NCI-H1436 (cell line): Measurements from ENCODE around the gene FUT8.
"Not testable (repeated sequence)": the region's sequence is repeated elsewhere in the genome, so short reads cannot be mapped to it uniquely, and the experiment has no call there.

Experiments
- DNase-seq: peaks from one replicate; lab custom pipeline; 2025; lab: John Stamatoyannopoulos, UW

The FUT8 gene

DNA sequence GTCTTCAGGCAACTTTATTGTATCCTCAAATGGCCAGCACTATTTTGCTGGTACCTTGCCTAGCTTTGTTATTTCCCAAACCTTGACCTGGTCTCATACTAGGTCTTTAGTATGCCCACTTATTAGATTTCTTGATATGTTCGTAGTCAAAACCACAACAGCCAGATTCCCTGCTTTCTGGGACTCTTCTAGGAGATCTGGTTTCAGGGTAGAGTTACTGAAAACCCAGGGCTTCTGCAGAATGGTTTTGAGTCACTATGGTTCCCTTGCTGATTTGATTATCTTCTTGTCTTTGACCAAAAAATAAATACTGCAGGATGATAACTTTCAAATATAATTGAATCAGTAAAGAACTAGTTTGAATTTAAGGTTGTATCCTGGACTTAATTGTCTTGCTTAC, 211.2 kb downstream of the FUT8 start:
- DNase-seq: no peak

GRCh38 chr14:65627315-65627714, 214.8 kb downstream of the FUT8 start:
- DNase-seq: no peak

GRCh38 chr14:65628664-65629063, 216.1 kb downstream of the FUT8 start:
- DNase-seq: no peak

GRCh38 chr14:65631040-65631439, 218.5 kb downstream of the FUT8 start:
- DNase-seq: no peak

- no peak for DNase-seq
Observed at GRCh38 chr14:65632487-65632886, 220.0 kb downstream of the FUT8 start.

DNA sequence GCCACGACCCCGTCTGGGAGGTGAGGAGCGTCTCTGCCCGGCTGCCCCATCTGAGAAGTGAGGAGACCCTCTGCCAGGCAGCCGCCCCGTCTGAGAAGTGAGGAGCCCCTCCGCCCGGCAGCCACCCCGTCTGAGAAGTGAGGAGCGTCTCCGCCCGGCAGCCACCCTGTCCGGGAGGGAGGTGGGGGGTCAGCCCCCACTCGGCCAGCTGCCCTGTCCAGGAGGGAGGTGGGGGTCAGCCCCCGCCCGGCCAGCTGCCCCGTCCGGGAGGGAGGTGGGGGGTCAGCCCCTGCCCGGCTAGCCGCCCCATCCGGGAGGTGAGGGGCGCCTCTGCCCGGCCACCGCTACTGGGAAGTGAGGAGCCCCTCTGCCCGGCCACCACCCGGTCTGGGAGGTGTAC, 221.1 kb downstream of the FUT8 start:
- DNase-seq: not testable (repeated sequence)

DNA sequence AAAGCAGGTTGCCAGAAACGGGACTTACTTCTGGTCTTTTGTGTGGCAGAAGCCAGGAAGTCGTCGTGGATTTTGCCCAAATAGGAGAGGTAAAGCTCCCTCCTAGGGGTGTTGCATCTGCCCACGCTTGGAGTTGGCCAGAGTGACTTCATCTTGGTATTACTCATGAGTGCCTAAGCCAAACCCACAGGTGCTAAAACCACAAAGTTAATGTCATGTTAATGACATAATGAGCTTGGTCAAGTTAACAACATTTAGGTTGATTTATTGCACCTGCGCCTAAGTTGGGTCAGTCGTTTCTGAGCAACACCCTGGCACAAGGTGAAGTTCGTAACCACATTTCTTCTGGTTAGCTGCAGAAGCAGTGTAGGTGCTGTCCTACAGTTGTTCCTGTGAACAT, 225.2 kb downstream of the FUT8 start:
- DNase-seq: no peak

- DNase-seq: no peak
Observed at GRCh38 chr14:65639216-65639615, 226.7 kb downstream of the FUT8 start.

DNA sequence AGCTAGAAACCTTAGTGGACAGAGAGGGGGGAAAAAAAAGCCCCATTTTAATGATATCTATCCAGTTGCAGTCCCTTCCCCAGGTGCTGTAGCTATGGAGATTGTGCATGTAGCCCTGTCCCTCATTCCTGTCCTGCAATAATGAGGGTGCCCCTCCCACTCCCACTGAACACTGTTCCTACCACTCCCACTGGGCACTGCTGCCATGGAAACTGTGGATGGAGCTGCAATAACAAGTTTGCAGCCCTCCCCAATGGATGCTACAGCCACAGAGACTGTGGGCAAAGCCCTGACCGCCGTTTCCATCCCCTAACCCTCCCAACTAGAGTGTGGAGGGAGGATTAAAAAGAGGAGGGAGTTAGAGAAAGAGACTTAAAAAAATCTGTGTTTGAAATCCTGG, 238.3 kb downstream of the FUT8 start:
- DNase-seq: no peak

DNA sequence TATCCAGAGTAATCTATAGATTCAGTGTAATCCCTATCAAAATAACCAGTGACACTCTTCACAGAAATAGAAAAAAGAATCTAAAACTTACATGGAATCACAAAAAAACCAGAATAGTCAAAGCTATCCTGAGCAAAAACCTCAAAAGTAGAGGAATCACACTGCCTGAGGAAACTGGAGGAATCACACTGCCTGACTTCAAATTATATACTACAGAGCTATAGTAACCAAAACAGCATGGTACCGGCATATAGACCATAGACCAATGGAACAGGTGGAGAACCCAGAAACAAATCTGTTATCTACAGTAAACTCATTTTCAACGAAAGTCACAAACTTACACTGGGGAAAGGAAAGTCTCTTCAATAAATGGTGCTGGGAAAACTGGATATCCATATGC, 244.0 kb downstream of the FUT8 start:
- no peak for DNase-seq

GRCh38 chr14:65658202-65658601, 245.7 kb downstream of the FUT8 start:
- no peak for DNase-seq

DNA sequence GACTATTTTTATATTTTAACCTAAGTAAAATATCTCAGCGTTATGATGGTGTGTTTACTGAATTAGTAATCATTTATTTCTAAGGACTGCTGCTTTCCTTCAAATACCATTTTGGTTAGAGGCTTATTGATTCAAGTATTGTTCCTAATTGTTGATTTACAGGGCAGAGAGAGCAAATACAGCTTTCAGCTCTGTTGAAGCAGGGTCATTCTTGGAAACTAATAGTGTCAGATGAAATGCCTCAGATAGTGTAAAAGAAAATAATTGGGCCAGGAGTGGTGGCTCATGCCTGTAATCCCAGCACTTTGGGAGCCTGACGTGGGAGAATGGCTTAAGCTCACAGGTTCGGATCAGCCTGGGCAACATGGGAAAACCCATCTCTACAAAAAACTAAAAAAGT, 249.3 kb downstream of the FUT8 start:
- no peak for DNase-seq

- no peak for DNase-seq
Observed at GRCh38 chr14:65664436-65664835, 251.9 kb downstream of the FUT8 start.

DNA sequence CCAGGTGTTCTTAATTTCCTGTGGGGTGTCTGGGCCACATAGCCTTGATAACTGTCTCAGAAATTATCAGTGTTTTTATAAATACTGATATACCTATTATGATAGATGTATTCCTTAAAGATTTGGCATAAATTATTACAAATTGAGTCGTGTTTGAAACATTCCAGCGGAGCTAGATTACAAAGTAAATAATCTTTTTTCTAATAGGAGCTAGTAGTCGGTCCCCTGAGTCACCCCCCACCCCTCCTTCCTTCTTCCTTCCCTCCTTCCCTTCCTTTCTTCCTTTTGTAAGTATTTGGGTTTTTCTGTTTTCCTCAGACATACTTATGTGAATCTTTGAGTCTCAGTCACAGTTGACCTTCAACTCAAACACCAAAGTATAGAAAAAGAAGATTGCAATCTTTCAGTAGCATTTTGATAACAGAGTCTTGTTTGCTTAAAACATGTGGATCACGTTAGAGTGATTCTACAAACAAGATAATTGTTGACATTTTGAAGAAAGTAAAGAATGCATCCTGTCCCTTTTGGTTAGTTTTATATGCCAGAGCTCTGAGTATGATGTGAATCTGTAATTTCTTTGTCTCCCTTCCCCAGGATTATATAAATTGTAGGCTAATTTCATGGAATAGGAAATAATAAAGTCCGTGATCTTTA, 264.0 kb downstream of the FUT8 start:
- no peak for DNase-seq

DNA sequence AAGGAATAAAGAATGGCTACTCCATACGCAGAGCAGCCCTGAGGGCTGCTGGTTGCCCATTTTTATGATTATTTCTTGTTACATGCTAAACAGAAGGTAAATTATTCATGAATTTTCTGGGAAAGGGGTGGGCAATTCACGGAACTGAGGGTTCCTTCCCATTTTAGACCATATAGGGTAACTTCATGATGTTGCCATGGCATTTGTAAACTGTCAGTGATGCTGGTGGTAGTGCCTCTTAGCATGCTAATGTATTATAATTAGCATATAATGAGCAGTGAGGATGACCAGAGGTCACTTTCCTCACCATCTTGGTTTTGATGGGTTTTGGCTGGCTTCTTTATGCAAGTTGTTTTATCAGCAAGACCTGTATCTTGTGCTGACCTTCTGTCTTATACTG, 273.0 kb downstream of the FUT8 start:
- DNase-seq: no peak

- DNase-seq: no peak
Observed at GRCh38 chr14:65686761-65687160, 274.2 kb downstream of the FUT8 start.

- no peak for DNase-seq
Observed at GRCh38 chr14:65689070-65689469, 276.5 kb downstream of the FUT8 start.

- DNase-seq: not testable (repeated sequence)
Observed at GRCh38 chr14:65692566-65692965, 280.0 kb downstream of the FUT8 start.

- no peak for DNase-seq
Observed at GRCh38 chr14:65696801-65697200, 284.3 kb downstream of the FUT8 start.

DNA sequence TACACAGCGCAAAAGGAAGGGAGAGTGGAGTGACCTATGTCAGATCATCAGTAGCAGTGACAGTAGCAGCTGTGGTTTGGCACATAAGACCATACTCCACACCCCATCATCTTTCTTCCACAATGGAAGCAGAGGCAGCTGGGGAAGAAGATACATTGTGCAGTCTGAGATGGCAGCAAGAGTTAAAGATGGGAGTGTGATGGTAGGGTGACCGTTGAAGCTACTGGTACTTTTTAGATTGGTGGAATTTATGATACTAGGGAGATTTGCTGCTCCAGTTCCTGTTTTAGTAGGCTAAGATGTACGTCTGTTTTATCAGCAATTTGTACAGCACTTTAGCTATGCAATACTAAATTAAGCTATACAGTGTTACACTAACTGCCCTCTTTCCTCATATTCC, 291.0 kb downstream of the FUT8 start:
- DNase-seq: no peak

- no peak for DNase-seq
Observed at GRCh38 chr14:65703996-65704395, 291.5 kb downstream of the FUT8 start.

- DNase-seq: no peak
Observed at GRCh38 chr14:65704437-65704836, 291.9 kb downstream of the FUT8 start.

DNA sequence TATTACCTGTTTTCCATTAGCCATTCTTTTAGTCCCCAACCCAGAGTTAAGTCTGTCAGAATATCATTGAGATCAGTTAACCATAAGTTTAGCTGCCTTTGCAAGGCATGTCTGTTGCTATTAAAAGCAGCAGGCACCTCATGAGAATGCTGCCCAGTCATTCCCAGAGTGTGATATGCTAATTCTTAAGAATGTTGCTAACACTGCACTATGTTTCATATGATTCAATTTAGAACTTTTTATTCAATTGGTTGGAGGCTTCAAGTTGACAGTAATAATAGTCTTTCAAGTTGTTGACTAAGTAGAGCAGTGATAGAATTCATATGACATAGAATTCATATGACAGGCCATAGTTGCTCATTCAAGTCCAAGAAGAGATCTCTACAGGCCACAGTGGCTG, 292.3 kb downstream of the FUT8 start:
- no peak for DNase-seq

DNA sequence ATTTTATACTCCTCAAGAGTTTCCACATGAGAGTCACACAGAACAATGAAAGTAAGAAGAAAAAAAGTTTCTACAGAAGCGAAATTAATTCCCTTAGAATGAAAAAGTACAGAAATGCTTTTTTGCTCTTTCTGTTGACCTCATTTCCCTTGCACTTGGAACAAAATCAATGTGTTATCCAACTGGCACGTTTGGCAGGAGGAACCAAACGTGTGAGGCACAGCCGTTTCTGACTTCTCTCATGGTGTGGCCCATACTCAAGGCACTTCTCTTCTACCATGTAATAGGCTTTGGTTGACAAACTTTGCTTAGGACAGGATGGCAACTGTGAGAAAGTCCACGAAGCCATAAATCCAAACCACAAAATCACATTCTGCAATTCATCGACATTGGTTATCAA, 297.0 kb downstream of the FUT8 start:
- DNase-seq: no peak

- not testable (repeated sequence) for DNase-seq
Observed at GRCh38 chr14:65716813-65717212, 304.3 kb downstream of the FUT8 start.
